Measurements from ENCODE around the gene PLD4.
"Not testable (repeated sequence)": the region's sequence is repeated elsewhere in the genome, so short reads cannot be mapped to it uniquely, and the experiment has no call there.

PLD4 gene

GRCh38 chr14:104939666-104940410 is 15.2 kb downstream of the PLD4 start:
- Histone ChIP-seq H3K4me3 (ENCODE audit: low read length) (no peak overlapping the region), H3K4me1 (ENCODE audit: insufficient read depth, low read length) (no peaks in the 10 kb centered on the region), H3K9me3 (ENCODE audit: insufficient read depth, low read depth, low read length) (no peaks in the 10 kb centered on the region), H3K27me3 (ENCODE audit: insufficient read depth, low read length) (peaks cover 37% of the 10 kb centered on the region), H3K36me3 (ENCODE audit: insufficient read depth, low read length) (no peaks in the 10 kb centered on the region), H3K9ac (ENCODE audit: low read depth, low read length) (no peak overlapping the region), H3K27ac (ENCODE audit: low read depth, low read length) (no peak overlapping the region)
- WGBS, result 70% methylated on average over 11 of the region's 11 CpGs

- Histone ChIP-seq H3K27ac (ENCODE audit: low read depth, low read length) (no peak overlapping the region), H3K4me1 (ENCODE audit: insufficient read depth, low read length) (no peaks in the 10 kb centered on the region), H3K36me3 (ENCODE audit: insufficient read depth, low read length) (no peaks in the 10 kb centered on the region), H3K4me3 (ENCODE audit: low read length) (no peak overlapping the region), H3K27me3 (ENCODE audit: insufficient read depth, low read length) (peaks cover 29% of the 10 kb centered on the region), H3K9ac (ENCODE audit: low read depth, low read length) (no peak overlapping the region), H3K9me3 (ENCODE audit: insufficient read depth, low read depth, low read length) (no peaks in the 10 kb centered on the region)
- 89% methylated on average over 3 of the region's 3 CpGs for WGBS
Measured at GRCh38 chr14:104940526-104941150, 16.0 kb downstream of the PLD4 start.

- H3K27me3 ChIP-seq (ENCODE audit: insufficient read depth, low read length), result peaks cover 23% of the 10 kb centered on the region
- H3K9me3 ChIP-seq (ENCODE audit: insufficient read depth, low read depth, low read length), result no peaks in the 10 kb centered on the region
- H3K27ac ChIP-seq (ENCODE audit: low read depth, low read length), result no peak overlapping the region
- 95% methylated on average over 26 of the region's 26 CpGs for WGBS
- H3K4me1 ChIP-seq (ENCODE audit: insufficient read depth, low read length), result no peaks in the 10 kb centered on the region
- no peaks in the 10 kb centered on the region for H3K36me3 ChIP-seq (ENCODE audit: insufficient read depth, low read length)
- no peak overlapping the region for H3K9ac ChIP-seq (ENCODE audit: low read depth, low read length)
- H3K4me3 ChIP-seq (ENCODE audit: low read length), result no peak overlapping the region
Measured at GRCh38 chr14:104941508-104942365, 17.1 kb downstream of the PLD4 start.

- Histone ChIP-seq H3K27me3 (ENCODE audit: insufficient read depth, low read length) (peaks cover 15% of the 10 kb centered on the region), H3K9ac (ENCODE audit: low read depth, low read length) (no peak overlapping the region), H3K36me3 (ENCODE audit: insufficient read depth, low read length) (no peaks in the 10 kb centered on the region), H3K4me1 (ENCODE audit: insufficient read depth, low read length) (no peaks in the 10 kb centered on the region), H3K4me3 (ENCODE audit: low read length) (no peak overlapping the region), H3K9me3 (ENCODE audit: insufficient read depth, low read depth, low read length) (no peaks in the 10 kb centered on the region), H3K27ac (ENCODE audit: low read depth, low read length) (no peak overlapping the region)
- 94% methylated on average over 16 of the region's 16 CpGs for WGBS
Measured at GRCh38 chr14:104942586-104942985, 17.9 kb downstream of the PLD4 start.

GRCh38 chr14:104943216-104944015 is 18.7 kb downstream of the PLD4 start:
- not testable (repeated sequence) for H3K4me3 ChIP-seq (ENCODE audit: low read length); H3K9ac ChIP-seq (ENCODE audit: low read depth, low read length); H3K36me3 ChIP-seq (ENCODE audit: insufficient read depth, low read length); H3K27ac ChIP-seq (ENCODE audit: low read depth, low read length); H3K27me3 ChIP-seq (ENCODE audit: insufficient read depth, low read length); H3K4me1 ChIP-seq (ENCODE audit: insufficient read depth, low read length); H3K9me3 ChIP-seq (ENCODE audit: insufficient read depth, low read depth, low read length)
- WGBS, result 94% methylated on average over 29 of the region's 29 CpGs

- not testable (repeated sequence) for H3K9ac ChIP-seq (ENCODE audit: low read depth, low read length)
- 94% methylated on average over 6 of the region's 6 CpGs for WGBS
Measured at GRCh38 chr14:104944016-104944308, 19.3 kb downstream of the PLD4 start.

GRCh38 chr14:104944436-104945205 is 19.9 kb downstream of the PLD4 start:
- not testable (repeated sequence) for H3K27ac ChIP-seq (ENCODE audit: low read depth, low read length); H3K9ac ChIP-seq (ENCODE audit: low read depth, low read length); H3K27me3 ChIP-seq (ENCODE audit: insufficient read depth, low read length); H3K4me3 ChIP-seq (ENCODE audit: low read length); H3K4me1 ChIP-seq (ENCODE audit: insufficient read depth, low read length); H3K36me3 ChIP-seq (ENCODE audit: insufficient read depth, low read length); H3K9me3 ChIP-seq (ENCODE audit: insufficient read depth, low read depth, low read length)
- WGBS, result 95% methylated on average over 29 of the region's 29 CpGs

More at GRCh38 chr14:104944016-104944308, 19.3 kb downstream of the PLD4 start:
- H3K4me1 ChIP-seq (ENCODE audit: insufficient read depth, low read length); H3K27me3 ChIP-seq (ENCODE audit: insufficient read depth, low read length); H3K4me3 ChIP-seq (ENCODE audit: low read length); H3K27ac ChIP-seq (ENCODE audit: low read depth, low read length); H3K36me3 ChIP-seq (ENCODE audit: insufficient read depth, low read length); H3K9me3 ChIP-seq (ENCODE audit: insufficient read depth, low read depth, low read length): not testable (repeated sequence)

GRCh38 chr14:104945266-104945665 is 20.6 kb downstream of the PLD4 start:
- not testable (repeated sequence) for H3K4me3 ChIP-seq (ENCODE audit: low read length); H3K9ac ChIP-seq (ENCODE audit: low read depth, low read length); H3K36me3 ChIP-seq (ENCODE audit: insufficient read depth, low read length); H3K27me3 ChIP-seq (ENCODE audit: insufficient read depth, low read length); H3K4me1 ChIP-seq (ENCODE audit: insufficient read depth, low read length); H3K27ac ChIP-seq (ENCODE audit: low read depth, low read length); H3K9me3 ChIP-seq (ENCODE audit: insufficient read depth, low read depth, low read length)
- 95% methylated on average over 20 of the region's 20 CpGs for WGBS

GRCh38 chr14:104945986-104946965 is 21.6 kb downstream of the PLD4 start:
- not testable (repeated sequence) for H3K9ac ChIP-seq (ENCODE audit: low read depth, low read length); H3K4me1 ChIP-seq (ENCODE audit: insufficient read depth, low read length); H3K36me3 ChIP-seq (ENCODE audit: insufficient read depth, low read length); H3K9me3 ChIP-seq (ENCODE audit: insufficient read depth, low read depth, low read length); H3K27me3 ChIP-seq (ENCODE audit: insufficient read depth, low read length); H3K4me3 ChIP-seq (ENCODE audit: low read length); H3K27ac ChIP-seq (ENCODE audit: low read depth, low read length)
- WGBS, result 96% methylated on average over 43 of the region's 43 CpGs

GRCh38 chr14:104947201-104947600 is 22.5 kb downstream of the PLD4 start:
- not testable (repeated sequence) for H3K27me3 ChIP-seq (ENCODE audit: insufficient read depth, low read length); H3K9ac ChIP-seq (ENCODE audit: low read depth, low read length); H3K9me3 ChIP-seq (ENCODE audit: insufficient read depth, low read depth, low read length); H3K27ac ChIP-seq (ENCODE audit: low read depth, low read length); H3K4me3 ChIP-seq (ENCODE audit: low read length); H3K4me1 ChIP-seq (ENCODE audit: insufficient read depth, low read length); H3K36me3 ChIP-seq (ENCODE audit: insufficient read depth, low read length)
- 93% methylated on average over 13 of the region's 13 CpGs for WGBS

All from HUES64 (cell line).